IPS-11a (cell line): ENCODE data around the gene RAB36.

Experiments
- H3K4me3 ChIP-seq: one replicate; pipeline ENCODE4 v1.5.1; 2013; ENCODE audit warnings: low read depth, low read length, control low read depth

Gene RAB36

GRCh38 chr22:23180893-23181720 is 35.8 kb downstream of the RAB36 start:
- H3K4me3 ChIP-seq: peak overlapping the region; percentile 78

- peak overlapping the region; percentile 78 for H3K4me3 ChIP-seq
Measured at GRCh38 chr22:23181721-23182308, 36.5 kb downstream of the RAB36 start.

GRCh38 chr22:23182309-23183060 is 37.2 kb downstream of the RAB36 start:
- peak overlapping the region; percentile 78 for H3K4me3 ChIP-seq

GRCh38 chr22:23183061-23183698 is 37.9 kb downstream of the RAB36 start:
- H3K4me3 ChIP-seq: peak overlapping the region; percentile 78

GRCh38 chr22:23184100-23184763 is 39.0 kb downstream of the RAB36 start:
- no peak overlapping the region for H3K4me3 ChIP-seq

- no peak overlapping the region for H3K4me3 ChIP-seq
Measured at GRCh38 chr22:23184764-23185113, 39.5 kb downstream of the RAB36 start.

GRCh38 chr22:23187211-23187610 is 41.9 kb downstream of the RAB36 start:
- no peak overlapping the region for H3K4me3 ChIP-seq

- H3K4me3 ChIP-seq: no peak overlapping the region
Measured at GRCh38 chr22:23187871-23188700, 42.8 kb downstream of the RAB36 start.

GRCh38 chr22:23190526-23190925 is 45.2 kb downstream of the RAB36 start:
- no peak overlapping the region for H3K4me3 ChIP-seq

GRCh38 chr22:23192133-23192532 is 46.9 kb downstream of the RAB36 start:
- no peak overlapping the region for H3K4me3 ChIP-seq

GRCh38 chr22:23192558-23192957 is 47.3 kb downstream of the RAB36 start:
- H3K4me3 ChIP-seq: no peak overlapping the region

GRCh38 chr22:23193196-23193827 is 48.0 kb downstream of the RAB36 start:
- no peak overlapping the region for H3K4me3 ChIP-seq

GRCh38 chr22:23193882-23194281 is 48.6 kb downstream of the RAB36 start:
- H3K4me3 ChIP-seq: no peak overlapping the region

GRCh38 chr22:23196165-23196564 is 50.9 kb downstream of the RAB36 start:
- no peak overlapping the region for H3K4me3 ChIP-seq

- no peak overlapping the region for H3K4me3 ChIP-seq
Measured at GRCh38 chr22:23197836-23198235, 52.6 kb downstream of the RAB36 start.

GRCh38 chr22:23199159-23199558 is 53.9 kb downstream of the RAB36 start:
- no peak overlapping the region for H3K4me3 ChIP-seq

- no peak overlapping the region for H3K4me3 ChIP-seq
Measured at GRCh38 chr22:23200898-23201297, 55.6 kb downstream of the RAB36 start.

- no peak overlapping the region for H3K4me3 ChIP-seq
Measured at GRCh38 chr22:23202812-23203451, 57.7 kb downstream of the RAB36 start.
